ENCODE measurements around the gene HOXB3.

HOXB3 gene

DNA sequence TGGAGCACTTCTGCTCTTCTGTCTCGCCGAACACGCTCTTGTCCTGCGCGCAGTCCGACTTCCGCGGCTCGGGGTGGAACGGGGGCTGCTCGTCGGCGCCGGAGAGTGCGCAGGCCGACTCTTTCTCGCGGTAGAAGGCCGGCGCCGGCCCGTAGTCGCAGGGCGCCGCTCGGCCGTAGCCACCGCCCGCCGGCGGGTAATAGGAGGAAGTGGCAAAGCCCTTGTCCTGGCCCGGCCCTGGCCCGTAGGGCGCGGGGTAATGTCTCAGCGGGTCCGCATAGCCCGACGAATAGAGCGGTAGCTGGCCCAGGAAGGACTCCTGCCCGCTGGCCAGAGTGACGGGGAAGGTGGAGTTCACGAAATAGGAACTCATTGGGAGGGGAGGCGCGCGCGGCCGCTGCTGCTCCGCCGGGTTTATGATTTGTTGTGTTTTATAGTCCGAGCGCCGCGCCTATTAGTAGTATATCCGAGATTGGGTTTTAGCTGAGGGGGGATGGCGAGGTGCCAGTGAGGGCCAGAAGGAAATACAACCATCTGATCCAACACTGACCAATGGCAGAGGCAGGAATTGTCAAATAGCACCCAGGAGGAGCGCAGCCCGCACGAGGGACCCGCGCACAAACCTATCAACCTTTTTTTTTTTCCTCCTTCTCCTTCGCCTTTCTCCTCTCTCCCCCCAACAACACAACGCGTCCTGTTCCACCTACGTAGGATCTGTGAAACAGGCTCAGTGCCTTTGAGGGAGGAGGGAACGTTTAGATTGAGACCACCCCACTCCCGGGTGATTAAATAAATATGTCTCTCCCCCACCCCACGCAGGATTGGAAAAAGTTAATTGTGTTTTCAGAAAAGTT, 8.0 kb upstream of the HOXB3 start:
- TF ChIP-seq, protein P1, sequence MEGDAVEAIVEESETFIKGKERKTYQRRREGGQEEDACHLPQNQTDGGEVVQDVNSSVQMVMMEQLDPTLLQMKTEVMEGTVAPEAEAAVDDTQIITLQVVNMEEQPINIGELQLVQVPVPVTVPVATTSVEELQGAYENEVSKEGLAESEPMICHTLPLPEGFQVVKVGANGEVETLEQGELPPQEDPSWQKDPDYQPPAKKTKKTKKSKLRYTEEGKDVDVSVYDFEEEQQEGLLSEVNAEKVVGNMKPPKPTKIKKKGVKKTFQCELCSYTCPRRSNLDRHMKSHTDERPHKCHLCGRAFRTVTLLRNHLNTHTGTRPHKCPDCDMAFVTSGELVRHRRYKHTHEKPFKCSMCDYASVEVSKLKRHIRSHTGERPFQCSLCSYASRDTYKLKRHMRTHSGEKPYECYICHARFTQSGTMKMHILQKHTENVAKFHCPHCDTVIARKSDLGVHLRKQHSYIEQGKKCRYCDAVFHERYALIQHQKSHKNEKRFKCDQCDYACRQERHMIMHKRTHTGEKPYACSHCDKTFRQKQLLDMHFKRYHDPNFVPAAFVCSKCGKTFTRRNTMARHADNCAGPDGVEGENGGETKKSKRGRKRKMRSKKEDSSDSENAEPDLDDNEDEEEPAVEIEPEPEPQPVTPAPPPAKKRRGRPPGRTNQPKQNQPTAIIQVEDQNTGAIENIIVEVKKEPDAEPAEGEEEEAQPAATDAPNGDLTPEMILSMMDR (IDR thresholded peaks at IDR 0.05; ENCODE audit: extremely low read depth, missing control alignments): no peak
- peak; percentile 76 for DNase-seq (ENCODE audit: low spot score)

DNA sequence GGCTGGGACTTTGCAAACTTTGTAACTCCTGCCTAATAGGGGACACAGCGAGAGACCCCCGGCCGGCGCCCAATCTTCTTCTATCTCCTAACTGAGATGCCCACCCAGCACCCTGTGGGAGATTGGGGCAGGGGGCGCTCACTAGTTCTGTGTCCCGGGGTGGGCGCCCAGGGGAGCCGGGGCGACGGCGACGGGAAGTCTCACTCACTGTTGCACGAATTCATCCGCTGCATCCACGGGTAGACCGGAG, 7.4 kb upstream of the HOXB3 start:
- peak; percentile 43 for DNase-seq (ENCODE audit: low spot score)
- TF ChIP-seq, protein P1 (IDR thresholded peaks at IDR 0.05; ENCODE audit: extremely low read depth, missing control alignments): no peak

DNA sequence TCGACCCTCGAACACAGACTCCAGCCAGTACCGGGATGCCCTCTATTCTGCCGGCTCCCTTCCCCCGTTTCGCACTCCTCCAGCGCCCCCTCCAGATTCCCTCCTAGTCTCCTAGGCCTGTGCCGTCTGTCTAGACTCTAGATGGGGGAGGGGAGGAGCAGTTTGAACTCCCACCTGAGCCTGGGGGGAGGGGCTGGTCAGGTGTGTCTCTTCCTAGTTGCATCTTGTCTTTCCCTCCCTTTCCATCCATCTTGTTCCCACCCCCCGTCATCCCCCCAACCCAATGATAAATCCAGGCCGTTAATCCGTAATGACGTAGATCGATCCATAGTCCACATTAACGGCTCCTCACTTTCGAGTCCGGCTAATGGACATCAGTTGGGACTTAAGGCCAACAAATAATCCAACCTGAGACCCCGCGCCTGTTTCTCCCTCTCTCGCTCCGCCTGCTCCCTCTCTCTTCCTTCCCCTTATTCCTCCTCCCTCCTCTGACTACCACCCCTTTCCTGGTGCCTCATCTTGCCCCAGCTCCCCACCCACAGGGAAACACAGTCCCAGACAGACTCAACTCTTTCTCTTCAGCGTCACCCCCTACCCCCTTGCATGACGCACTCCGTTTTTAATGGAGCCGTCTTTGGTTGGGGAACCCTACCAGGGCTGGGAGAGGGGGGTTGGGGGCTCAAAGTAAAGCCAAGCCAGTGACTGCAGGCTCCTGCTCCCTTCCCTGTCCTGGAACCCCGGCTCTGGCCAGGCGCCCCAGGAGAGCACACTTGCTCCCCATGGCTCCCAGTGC, 6.9 kb upstream of the HOXB3 start:
- no peak for DNase-seq (ENCODE audit: low spot score)
- TF ChIP-seq, protein P1 (IDR thresholded peaks at IDR 0.05; ENCODE audit: extremely low read depth, missing control alignments): no peak

DNA sequence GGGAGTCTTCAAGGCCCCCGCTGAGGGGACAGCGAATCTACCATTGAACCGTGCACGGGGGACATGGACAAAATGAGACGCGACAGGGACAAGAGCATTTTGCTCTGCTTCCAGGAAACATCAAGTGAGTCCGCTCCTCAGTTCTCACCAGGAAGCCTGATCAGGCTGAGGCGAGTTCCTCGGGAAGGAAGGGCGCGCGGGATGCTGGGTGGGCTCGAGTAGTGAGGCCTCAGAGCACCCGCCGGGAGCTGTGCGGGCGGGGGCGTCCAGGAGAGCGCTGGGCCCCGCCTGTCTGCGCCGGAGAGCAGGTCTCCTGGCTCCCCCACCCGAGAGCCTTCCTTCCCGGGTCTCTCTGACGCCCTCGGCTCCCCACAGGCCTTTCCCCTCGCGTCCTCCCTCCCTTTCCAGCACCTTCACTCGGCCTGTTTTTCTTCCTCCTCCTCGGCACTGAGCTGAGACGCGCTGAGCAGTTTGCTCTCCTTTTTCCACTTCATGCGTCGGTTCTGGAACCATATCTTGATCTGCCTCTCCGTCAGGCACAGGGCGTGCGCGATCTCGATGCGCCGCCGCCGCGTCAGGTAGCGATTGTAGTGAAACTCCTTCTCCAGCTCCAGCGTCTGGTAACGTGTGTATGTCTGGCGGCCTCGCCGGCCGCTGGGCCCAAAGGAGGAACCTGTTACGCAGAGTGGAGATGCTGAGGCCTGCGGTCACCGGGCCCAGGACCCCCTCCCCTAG, 6.1 kb upstream of the HOXB3 start:
- no peak for DNase-seq (ENCODE audit: low spot score)
- TF ChIP-seq, protein P1 (IDR thresholded peaks at IDR 0.05; ENCODE audit: extremely low read depth, missing control alignments): no peak

DNA sequence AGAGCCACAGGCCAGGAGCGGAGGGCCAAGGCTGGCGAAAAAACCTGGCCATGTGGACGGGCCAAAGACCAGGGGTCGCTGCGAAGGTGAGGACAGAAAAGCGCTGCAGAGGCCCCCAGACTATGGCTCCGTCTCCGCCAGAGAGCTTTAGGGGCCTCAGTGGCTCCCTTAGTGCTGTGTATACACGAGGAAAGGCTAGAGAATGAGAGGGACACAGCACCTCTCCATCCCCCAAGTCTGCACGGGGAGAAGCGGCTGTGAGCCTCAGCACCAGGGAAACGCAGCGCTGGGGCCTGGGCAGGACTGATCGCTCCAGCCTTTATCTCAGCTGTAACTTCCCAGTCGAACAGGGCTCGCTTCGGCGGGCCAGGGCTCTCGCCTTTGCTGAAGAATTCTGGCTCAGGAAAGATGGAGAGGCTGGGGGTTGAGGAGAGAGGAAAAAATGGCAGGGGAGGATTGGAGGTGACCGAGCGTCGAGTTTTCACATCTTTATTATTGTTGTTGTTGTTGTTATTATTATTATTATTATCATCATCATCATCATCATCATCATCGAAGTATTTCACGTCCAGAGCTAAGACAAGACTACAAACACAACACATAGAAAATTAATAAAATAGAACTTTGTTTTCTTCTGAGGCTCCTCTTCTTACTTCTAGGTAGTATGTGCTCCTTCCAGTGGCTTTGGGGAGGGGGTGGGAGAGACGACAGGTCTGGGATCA, 5.4 kb upstream of the HOXB3 start:
- TF ChIP-seq, protein P1 (IDR thresholded peaks at IDR 0.05; ENCODE audit: extremely low read depth, missing control alignments): no peak
- DNase-seq (ENCODE audit: low spot score): no peak

DNA sequence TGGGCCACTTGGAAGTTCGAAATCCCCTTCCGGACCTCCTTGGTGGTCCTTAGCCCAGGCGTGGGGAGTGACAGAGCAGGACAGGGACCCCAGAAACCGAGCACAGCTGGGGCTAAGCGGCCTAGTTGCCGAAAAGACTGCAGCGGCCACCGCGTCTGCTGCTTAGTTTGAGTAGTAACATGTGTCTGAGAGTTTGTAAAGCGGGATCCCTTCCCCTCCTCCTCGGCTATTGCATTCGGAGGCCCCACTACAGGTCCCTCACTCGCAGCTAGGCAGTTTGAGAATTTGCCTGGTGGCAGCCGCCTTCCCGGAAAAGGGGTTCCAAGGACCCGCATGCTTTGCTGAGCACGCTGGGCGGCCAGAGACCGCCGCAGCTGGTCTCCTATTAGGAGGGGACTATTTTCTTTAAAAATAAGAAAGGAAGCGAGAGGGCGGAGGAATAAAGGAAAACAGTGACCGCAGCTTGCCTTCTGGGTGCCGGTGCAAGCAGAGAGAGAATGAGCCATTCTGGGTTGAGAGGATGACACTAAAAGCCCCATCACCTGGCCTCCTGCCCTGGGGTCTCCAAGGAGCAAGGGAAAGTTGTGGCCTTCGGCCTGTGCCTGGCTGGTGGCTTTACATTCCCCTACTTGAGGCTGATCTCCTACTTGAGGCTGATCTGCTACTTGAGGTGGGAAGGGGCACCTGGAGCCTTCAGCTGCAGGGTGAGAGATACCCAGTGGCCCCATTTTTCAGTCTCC, 4.7 kb upstream of the HOXB3 start:
- no peak for DNase-seq (ENCODE audit: low spot score)
- TF ChIP-seq, protein P1 (IDR thresholded peaks at IDR 0.05; ENCODE audit: extremely low read depth, missing control alignments): no peak
